GM12874 (cell line): Measurements from ENCODE around the gene SCOC.

ENCODE experiments used
- CTCF ChIP-seq: IDR thresholded peaks from 2 replicates; pipeline ENCODE4 v1.5.1; 2011; ENCODE audit warnings: low read depth, mild to moderate bottlenecking, control low read depth, low read length, moderate library complexity; ENCODE audit not compliant: insufficient read depth

SCOC gene

GRCh38 chr4:140388015-140388414, 14.6 kb downstream of the SCOC start:
- TF ChIP-seq CTCF = no peak

GRCh38 chr4:140395668-140396067, 22.2 kb downstream of the SCOC start:
- TF ChIP-seq CTCF = no peak

DNA sequence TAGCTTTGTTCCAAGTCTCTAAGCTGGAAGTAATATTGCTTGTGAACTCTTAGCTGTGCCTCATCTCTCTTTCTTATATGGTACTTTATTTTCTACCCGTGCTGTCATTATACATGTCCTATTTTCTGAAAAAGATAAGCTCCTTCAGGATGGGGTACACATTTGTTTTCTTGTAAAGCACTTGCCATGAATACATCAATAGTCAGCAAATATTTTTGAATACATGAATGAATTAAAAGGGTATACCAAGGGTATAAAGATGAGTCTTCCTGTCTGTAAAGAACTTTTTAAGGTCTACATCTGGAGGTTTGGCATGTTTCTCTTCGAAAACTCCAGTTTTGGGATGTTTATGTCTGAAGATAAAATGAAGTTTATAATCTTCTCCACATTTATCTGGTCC, 26.7 kb downstream of the SCOC start:
- no peak for TF ChIP-seq CTCF

- no peak for TF ChIP-seq CTCF
Measured at GRCh38 chr4:140406292-140406691, 32.8 kb downstream of the SCOC start.

- no peak for TF ChIP-seq CTCF
Measured at GRCh38 chr4:140408974-140409373, 35.5 kb downstream of the SCOC start.

DNA sequence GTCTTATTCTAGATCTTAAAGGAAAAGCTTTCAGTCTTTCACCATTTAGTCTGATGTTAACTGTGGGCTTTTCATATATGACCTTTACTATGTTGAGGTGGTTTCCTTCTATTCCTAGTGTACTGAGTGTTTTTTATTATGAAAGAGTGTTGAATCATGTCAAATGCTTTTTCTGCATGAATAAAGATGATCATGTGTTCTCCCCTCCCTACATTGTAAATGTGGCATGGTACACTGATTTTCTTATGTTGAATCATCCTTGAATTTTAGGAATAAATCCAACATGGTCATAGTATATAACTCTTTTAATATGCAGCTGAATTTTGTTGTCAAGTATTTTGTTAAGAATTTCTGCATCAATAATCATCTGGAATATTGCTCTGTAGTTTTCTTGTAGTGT, 49.7 kb downstream of the SCOC start:
- no peak for TF ChIP-seq CTCF

GRCh38 chr4:140426610-140427105, 53.2 kb downstream of the SCOC start:
- TF ChIP-seq CTCF = no peak
